NCI-H187 (cell line): Measurements from ENCODE around the gene MAML3.

Experiments used
- DNase-seq, 2 experiments: peaks; one replicate each; lab custom pipeline; 2025; lab: John Stamatoyannopoulos, UW

Gene MAML3

GRCh38 chr4:140071806-140072205, 82.2 kb downstream of the MAML3 start:
- DNase-seq = no peak

- DNase-seq = no peak
Measured at GRCh38 chr4:140070973-140071372, 83.0 kb downstream of the MAML3 start.

GRCh38 chr4:140070366-140070765, 83.6 kb downstream of the MAML3 start:
- no peak for DNase-seq

GRCh38 chr4:140069066-140069465, 84.9 kb downstream of the MAML3 start:
- no peak for DNase-seq

- DNase-seq = no peak
Measured at GRCh38 chr4:140068271-140068670, 85.7 kb downstream of the MAML3 start.

- DNase-seq = no peak
Measured at GRCh38 chr4:140066031-140066930, 87.7 kb downstream of the MAML3 start.

GRCh38 chr4:140065393-140065792, 88.6 kb downstream of the MAML3 start:
- no peak for DNase-seq

- no peak for DNase-seq
Measured at GRCh38 chr4:140061659-140062289, 92.2 kb downstream of the MAML3 start.

- no peak for DNase-seq
Measured at GRCh38 chr4:140061194-140061593, 92.8 kb downstream of the MAML3 start.

- DNase-seq = no peak
Measured at GRCh38 chr4:140059159-140059558, 94.8 kb downstream of the MAML3 start.

GRCh38 chr4:140057701-140058100, 96.3 kb downstream of the MAML3 start:
- no peak for DNase-seq

GRCh38 chr4:140056015-140056414, 98.0 kb downstream of the MAML3 start:
- no peak for DNase-seq

GRCh38 chr4:140054861-140055260, 99.1 kb downstream of the MAML3 start:
- DNase-seq = no peak

GRCh38 chr4:140053185-140053584, 100.8 kb downstream of the MAML3 start:
- DNase-seq = no peak

GRCh38 chr4:140052050-140052449, 101.9 kb downstream of the MAML3 start:
- DNase-seq = no peak

GRCh38 chr4:140049849-140050637, 103.9 kb downstream of the MAML3 start:
- no peak for DNase-seq

- DNase-seq = peak; percentile 11 to 30
Measured at GRCh38 chr4:140049024-140049848, 104.7 kb downstream of the MAML3 start.

- DNase-seq = no peak
Measured at GRCh38 chr4:140048419-140048995, 105.5 kb downstream of the MAML3 start.

GRCh38 chr4:140047786-140048185, 106.2 kb downstream of the MAML3 start:
- DNase-seq = no peak

GRCh38 chr4:140047017-140047640, 106.9 kb downstream of the MAML3 start:
- DNase-seq = no peak

- no peak for DNase-seq
Measured at GRCh38 chr4:140046543-140046942, 107.4 kb downstream of the MAML3 start.
